ENCODE data around the gene LILRB5.
"Not testable (repeated sequence)": the region's sequence is repeated elsewhere in the genome, so short reads cannot be mapped to it uniquely, and the experiment has no call there.

LILRB5 gene

DNA sequence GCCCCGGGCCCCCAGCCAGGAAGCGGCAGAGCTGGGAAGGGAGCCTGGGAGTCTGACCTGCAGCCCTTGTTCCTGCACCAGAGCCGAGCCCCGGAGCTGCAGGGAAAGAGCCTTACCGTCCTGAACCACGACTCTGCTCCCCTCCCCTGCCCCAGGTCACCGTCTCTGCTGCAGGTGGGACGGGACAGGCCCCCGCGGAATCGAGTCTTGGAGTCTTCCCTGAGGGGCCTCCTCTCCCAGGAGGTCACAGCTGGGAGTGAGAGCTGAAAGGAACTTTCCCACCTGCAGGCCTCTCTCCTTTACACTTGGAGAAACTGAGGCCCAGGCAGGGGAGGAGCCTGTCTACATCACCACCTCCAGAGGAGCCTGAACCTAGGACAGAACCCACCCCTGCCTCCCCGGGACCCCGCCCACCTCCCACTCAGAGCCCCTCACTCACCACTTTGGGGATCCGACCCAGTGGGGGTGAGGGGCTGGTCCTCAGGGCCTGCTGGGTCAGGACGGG, 20.1 kb upstream of the LILRB5 start:
- not testable (repeated sequence) for DNase-seq (ENCODE audit: insufficient read length, low spot score); FAIRE-seq

DNA sequence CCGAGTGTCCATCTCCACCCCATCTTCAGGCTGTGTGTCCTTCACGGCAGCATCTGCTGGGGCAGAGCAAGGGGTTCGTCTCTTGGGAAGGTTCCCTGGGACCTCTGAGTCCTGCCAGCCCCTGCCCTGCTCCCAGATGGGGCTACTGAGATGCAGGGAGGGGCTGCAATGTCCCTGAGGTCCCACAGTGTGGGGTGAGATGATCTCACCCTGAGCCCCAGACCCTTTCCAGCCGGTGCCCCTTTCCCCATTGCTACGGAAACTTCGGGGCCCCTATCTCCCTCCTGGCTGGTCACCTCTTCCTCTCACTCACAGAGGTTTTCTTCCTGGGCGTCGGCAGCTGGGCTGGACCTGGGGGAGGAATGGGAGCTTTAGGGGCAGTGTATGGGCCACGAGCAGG, 18.9 kb upstream of the LILRB5 start:
- DNase-seq (ENCODE audit: insufficient read length, low spot score) = no peak
- FAIRE-seq = no peak

DNA sequence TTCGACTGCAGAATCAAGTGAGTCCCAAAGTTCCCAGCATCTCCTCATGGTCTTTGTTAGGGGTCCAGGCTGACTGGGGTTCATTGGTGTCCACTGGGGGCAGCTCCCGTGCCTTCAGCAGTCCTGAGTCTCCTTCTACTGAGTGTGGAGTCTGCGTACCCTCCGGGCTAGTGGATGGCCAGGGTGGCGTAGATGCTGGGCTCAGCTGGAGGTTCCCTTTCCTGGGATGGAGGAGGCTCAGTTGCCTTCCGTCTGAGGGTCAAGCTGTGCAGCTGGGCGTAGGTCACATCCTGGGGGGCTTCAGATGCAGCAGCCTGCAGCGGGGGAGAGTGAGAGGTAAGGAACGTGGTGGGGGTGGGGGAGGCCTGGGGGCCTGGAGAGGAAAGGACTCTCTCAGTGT, 17.4 kb upstream of the LILRB5 start:
- DNase-seq (ENCODE audit: insufficient read length, low spot score); FAIRE-seq: not testable (repeated sequence)

DNA sequence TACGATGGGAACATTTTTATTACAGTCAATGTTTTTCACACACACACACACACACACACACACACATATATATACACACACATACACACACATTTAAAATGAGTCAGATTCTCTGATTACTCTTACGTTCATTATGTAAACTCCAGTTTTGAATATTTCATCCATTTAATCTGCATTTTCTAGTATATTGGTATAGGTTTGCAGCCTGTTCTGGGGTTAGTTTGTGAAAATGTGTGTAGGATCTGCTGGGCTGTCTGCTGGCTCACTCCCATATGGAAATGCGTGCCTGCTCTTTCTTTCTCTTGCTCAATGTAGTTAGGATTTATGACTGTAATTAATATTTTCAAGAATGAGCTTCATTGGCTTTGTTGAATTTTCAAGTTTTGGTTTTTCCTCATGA, 16.7 kb upstream of the LILRB5 start:
- FAIRE-seq (no peak), DNase-seq (ENCODE audit: insufficient read length, low spot score) (no peak)

DNA sequence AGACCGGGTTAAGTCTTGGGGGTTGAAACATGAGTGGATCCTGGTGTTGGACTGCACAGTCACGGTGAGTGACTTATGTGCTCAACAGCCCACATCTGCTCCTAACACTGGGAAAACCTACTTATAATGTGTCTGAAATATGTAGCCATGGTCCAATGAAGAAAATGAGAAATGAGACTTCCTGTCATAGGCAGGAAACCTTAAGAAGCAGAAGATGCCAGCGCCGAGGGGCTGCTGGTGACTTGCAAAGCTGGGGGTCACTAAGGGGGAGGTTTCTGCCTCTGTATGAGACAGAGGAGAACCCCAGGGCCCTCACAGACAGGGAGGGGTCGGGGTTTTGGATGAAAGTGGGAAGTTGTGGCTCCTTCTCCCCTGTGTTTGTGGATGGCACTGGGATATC, 15.1 kb upstream of the LILRB5 start:
- not testable (repeated sequence) for FAIRE-seq; DNase-seq (ENCODE audit: insufficient read length, low spot score)

DNA sequence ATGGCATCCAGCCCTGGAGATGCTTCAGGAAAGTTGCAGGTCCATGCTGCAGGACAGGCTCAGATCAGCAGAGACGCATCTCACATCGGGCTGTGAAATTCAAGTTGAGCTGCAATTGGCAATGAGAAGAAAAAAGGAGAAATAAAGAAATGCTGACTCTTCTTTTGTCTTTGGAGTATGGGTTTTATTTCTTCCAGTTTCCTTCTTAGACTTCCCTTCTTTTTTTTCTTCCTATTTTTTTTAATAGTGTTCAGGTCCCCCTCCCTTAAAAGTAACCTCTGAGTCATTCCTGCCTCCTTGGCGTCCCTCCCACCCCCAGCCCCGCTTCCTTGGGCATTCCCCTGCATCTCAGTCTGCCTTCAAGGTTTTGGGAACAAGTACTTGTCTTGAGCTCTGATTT, 14.5 kb upstream of the LILRB5 start:
- not testable (repeated sequence) for DNase-seq (ENCODE audit: insufficient read length, low spot score); FAIRE-seq

DNA sequence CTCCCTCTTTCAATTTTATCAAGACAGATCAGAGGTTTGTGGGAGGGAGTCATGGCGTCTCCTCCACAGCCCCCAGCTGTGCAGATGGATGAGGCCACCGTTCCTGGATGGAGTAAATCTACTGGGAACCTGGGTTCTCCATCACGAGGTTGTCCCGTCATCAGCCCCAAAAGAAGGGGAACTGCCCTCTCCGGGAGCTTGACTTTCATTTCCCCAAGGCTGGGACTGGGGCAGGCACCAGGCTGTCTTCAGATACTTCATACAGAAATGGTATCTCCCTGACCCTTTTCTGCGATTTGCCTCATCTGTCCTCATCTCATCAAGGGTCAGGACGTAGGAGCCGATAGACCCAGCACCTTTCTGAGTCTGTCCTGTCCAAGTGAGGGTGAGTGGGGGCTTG, 14.0 kb upstream of the LILRB5 start:
- DNase-seq (ENCODE audit: insufficient read length, low spot score) = no peak
- no peak for FAIRE-seq

DNA sequence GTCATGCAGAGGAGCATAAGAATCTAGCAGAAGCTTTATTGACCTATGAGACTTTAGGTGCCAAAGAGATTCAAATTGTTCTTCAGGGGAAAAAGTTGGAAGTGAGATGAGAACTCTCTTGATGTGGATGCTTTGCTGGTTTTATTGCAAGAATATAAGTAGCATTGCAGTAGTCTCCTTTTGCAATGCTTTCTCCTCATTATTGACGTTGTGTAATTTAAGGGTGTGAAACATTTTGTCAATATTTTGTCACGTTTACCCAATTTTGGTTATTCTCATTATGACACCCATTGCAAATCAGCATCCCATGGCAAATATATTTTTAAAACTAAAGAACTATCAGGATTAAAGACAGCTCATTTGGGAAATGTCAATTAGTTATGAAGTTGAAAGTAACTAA, 11.9 kb upstream of the LILRB5 start:
- DNase-seq (ENCODE audit: insufficient read length, low spot score) (no peak), FAIRE-seq (no peak)

DNA sequence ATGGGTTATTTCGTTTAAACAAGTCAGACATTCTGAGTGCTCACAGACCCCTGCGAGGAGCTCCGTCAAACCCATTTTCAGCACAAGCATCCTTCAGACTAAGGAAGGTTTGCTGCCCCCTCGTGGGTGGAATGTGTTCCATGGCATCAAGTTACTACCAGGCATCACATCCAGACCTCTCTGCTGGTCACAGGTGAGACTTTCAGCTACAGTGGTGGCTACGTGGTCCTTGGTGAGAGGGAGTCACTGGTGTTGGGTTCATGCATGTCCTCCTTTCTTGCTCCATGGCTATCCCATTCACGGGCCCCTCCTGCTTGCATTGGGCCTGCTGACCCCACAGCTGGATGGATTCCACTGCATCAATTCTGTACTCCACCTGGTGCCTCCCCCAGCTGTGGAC, 9.1 kb upstream of the LILRB5 start:
- peak; percentile 89 for FAIRE-seq

DNA sequence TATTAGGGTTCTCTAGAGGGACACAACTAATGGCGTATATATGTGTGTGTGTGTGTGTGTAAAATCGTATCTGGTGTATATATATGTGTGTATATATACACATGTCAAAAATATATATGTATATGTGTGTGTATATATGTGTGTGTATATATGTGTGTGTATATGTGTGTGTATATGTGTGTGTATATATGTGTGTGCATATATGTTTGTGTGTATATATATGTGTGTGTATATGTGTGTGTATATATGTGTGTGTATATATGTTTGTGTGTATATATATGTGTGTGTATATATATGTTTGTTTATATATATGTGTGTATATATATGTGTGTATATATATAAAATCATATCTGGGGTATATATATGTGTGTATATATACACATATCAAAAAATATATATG, 5.4 kb upstream of the LILRB5 start:
- DNase-seq (ENCODE audit: insufficient read length, low spot score) = no peak
- FAIRE-seq = no peak

More for the DNA sequence above, 9.1 kb upstream of the LILRB5 start:
- peak; percentile 36 for DNase-seq (ENCODE audit: insufficient read length, low spot score)

DNA sequence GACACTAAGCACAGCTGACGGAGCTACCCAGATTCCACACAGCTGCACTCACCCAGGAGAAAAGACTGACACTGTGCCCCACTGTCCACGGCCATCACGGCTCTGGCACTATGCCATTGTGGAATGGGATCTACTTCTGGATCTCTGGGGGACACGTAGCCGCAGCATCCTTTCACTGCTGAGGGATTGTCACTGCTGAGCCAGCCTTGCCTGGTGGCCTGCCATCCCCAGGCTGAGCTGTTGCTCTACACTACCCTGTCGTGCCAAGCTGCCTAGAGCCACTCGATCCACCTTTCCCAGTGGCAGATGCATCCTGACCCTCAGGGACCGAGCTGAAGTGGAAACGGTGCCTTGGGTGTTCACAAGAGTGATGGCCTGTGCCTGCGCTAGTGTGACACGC, 5.0 kb upstream of the LILRB5 start:
- FAIRE-seq = no peak
- DNase-seq (ENCODE audit: insufficient read length, low spot score) = no peak

DNA sequence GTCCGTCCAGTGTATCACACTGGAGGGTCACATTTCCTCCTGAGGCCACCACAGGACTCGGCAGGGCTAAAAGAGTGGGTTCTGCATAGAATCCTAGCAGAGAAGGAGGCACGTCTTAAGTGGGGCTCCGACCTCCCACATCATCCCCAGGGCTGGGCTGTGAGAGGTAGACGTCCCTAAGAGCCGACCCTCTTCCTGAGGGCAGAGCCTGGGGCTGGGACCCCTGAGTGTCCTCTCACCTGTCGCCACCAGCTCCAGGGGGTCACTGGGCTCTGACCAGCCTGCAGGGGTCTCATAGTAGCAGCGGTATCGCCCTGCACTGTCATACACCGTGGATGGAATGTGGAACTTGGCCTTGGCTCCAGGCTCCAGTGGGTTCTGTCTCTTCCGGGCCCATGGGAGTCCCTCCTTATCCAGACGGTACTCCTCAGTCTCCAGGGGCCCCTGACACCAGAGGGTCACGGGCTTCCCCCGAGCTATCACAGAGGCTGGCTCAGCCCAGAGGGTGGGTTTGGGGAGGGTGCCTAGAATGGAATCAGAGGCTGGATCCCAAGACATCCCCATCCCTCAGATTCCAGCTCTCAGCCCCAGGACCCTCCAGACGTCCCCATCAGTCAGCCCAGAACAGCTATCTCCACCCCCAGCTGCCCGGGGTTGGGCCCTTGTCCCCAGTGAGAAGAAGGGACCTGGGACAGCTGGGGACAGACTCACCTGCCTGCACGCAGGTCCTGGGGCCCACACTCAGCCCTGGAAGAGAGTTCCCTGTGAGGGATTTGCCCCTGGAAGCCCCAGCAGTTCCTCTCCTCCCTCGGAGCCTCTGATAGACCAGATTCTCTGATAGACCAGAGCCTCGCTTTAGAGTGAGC, 590 bp downstream of the LILRB5 start:
- no peak for FAIRE-seq
- DNase-seq (ENCODE audit: insufficient read length, low spot score) = no peak

DNA sequence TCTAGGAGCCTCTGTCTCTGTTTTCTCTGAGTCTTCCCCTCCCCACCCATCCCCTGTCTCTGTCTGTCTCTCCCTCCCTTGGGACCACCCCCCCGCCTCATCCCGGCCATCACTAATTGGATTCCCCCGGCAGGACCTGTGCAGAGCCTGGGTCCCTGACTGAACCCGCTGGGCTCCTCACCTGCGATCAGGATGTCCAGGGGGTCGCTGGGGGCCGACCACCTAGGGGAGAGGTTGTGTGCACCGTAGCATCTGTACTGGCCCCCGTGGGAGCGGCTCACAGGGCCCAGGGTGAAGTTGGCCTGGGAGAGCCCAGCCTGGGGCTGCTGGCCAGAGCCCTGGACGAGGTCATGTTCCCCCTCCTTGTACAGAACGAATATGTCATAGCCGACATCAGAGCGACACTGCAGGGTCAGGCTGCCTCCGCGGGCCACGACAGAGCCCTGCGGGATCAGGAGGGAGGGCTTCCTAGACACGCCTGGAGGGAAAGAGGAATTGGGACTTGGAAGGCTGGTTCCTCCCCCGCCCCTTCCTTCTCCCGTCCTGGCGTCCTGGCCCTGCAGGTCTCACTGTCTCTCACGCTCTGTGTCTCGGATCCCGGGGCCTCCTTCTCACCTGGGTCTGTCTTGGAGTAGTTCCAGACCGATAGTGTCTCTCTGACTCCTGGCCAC, 1.8 kb downstream of the LILRB5 start:
- DNase-seq (ENCODE audit: insufficient read length, low spot score) (no peak), FAIRE-seq (no peak)

DNA sequence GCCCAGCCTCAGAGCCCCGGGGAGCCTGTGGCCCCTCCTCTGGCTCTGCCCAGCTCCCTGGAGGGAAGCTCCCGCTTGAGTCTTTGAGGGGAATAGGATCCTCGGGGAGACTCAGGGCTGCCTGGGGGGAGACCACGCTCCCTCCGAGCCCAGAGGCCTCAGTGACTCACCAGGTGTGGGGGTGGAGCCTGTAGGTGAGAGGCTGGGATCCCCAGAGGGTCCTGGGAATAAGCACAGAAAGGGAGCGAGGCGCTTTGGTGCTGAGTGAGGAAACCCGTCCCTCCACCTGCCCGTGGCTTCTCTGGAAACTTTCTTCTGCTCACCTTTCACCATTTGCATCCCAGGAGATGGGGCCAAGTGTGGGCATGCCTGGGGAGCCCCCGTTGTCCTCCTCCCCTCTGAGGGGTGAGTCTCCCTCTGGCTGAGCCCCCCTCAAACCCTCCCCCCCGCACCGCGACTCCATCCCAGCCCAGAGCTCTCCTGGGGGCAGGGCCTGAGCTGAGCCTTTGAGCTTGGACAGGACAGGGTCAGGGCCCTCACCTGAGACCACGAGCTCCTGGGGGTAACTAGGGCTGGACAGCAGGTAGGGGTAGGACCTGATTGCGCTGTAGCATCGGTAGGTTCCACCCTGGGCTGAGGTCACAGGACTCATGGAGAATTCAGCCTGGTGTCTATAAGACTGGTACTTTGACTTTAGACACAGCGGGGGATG, 2.7 kb downstream of the LILRB5 start:
- FAIRE-seq (no peak), DNase-seq (ENCODE audit: insufficient read length, low spot score) (no peak)

DNA sequence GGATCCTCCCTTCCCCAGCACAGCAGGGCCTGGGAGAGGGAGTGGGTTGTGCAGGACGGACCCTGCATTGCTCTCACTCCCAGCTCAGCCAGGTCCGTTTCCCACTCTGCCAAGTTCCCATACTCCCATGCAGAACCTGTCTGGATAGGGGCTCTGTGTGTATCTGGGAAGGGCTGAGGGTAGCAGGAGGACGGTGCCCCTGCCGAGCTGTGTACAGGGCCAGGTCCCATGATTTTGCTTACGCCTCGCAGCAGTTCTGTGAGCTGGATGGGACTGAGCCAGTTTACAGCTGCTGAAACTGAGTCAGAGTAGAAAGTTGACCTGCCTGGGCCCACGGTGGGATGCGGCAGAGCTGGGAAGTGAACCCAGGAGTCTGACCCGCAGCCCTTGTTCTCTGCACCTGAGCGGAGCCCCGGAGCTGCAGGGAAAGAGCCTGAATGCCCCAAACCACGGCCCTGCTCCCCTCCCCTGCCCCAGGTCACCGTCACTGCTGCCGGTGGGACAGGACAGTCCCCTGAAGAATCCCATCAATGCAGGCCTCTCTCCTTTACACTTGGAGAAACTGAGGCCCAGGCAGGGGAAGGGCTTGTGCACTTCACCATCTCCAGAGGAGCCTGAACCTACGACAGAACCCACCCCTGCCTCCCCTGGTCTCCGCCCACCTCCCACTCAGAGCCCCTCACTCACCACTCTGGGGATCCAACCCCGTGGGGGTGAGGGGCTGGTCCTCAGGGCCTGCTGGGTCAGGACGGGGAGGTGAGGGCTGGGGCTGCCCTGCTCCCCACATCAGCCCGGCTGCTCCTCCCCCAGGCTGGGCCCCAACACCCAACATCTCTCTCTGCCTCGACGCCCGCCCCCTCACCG, 3.5 kb downstream of the LILRB5 start:
- FAIRE-seq (no peak), DNase-seq (ENCODE audit: insufficient read length, low spot score) (no peak)

DNA sequence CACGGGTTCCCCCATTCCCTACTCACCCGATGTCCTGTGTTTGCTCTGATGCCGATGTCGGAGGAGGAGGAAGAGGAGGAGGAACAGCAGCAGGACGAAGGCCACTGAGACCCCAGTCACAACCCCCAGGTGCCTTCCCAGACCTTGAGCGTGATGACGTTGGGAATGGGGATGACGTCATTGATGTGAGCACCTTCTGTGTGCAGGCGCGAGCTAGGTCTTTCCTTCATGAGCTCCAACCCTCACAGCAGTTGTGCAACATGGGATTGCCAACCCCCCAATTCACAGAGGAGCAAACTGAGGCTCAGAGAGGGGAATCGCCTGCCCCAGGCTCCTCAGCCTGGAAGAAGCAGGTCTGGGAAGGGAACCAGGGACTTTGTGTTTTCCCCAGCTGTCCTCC, 4.2 kb downstream of the LILRB5 start:
- FAIRE-seq = no peak
- DNase-seq (ENCODE audit: insufficient read length, low spot score) = no peak

DNA sequence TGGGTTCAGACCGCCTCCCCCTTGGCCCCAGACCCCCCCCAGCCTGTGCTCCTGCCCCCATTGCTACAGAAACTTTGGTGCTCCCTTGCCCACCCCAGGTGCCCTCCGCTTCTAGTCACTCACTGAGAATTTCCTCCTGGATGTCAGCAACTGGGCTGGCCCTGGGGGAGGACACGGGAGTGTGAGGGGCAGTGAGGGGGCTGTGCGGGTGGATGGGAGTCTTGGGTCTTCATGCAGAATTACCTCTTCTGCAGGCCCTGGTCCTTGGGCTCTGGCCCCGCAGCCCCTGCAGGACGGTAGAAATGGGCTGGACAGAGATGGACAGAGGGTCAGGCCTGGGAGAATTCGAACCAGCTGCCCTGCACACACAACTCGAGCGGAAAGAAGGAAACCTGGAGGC, 4.8 kb downstream of the LILRB5 start:
- DNase-seq (ENCODE audit: insufficient read length, low spot score) (no peak), FAIRE-seq (no peak)

DNA sequence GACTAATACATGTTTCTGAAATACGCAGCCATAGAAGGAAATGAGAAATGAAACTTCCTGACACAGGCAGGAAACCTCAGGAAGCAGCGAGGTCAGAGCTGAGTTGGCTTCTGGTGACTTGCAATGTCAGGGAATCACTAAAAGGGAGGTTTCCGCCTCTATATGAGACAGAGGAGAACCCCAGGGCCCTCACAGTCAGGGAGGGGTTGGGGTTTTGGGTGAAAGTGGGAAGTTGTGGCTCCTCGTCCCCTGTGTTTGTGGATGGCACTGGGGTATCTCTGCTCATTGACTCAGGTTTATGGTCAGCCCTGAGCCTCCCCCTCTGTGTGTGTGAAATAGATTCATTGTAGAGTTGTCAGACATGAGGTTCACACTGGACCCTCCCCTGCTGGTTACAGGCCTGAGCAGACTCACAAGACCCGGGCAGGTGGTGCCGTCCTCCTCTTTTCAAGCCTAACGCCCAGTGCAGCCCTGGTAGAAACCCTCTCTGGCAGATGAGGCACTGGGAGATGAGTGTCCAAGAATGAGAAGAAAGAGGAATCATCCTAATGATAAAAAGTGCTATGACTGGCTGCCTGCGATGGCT, 9.0 kb downstream of the LILRB5 start:
- FAIRE-seq = no peak
- DNase-seq (ENCODE audit: insufficient read length, low spot score) = no peak

DNA sequence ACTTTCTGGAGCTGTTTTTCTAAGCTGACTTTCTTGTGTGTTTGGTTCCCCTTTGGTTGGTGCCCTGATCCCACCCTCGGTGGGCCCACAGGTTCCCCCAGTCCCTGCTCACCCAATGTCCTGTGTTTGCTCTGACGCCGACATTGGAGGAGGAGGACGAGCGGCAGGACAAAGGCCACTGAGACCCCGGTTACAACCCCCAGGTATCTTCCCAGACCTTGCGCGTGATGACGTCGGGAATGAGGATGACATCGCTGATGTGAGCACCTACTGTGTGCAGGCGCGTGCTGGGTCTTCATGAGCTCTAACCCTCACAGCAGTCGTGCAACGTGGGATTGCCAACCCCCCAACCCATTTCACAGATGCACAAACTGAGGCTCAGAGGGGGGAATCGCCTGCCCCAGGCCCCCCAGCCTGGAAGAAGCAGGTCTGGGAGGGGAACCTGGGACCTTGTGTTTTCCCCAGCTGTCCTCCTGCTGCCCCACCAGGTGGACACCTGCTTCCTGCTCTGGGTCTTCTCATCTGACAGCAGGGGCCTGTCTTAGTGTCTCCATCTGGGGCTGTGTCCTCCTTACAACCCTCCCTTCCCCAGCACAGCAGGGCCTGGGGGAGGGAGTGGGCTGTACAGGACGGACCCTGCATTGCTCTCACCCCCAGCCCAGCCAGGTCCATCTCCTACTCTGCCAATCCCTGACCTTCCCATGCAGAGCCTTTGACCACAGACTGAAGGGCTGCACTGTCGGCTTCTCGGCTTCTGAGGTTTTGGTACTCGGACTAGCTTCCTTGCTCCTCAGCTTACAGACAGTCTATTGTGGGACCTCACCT, 9.8 kb downstream of the LILRB5 start:
- no peak for DNase-seq (ENCODE audit: insufficient read length, low spot score)
- FAIRE-seq = no peak
